Measurements from ENCODE around the gene SOBP.

SOBP gene

GRCh38 chr6:107697682-107698081, 207.8 kb downstream of the SOBP start:
- FAIRE-seq = no peak

- FAIRE-seq = no peak
These were observed 208.2 kb downstream of the SOBP start for GRCh38 chr6:107698146-107698545.

- no peak for FAIRE-seq
These were observed 209.3 kb downstream of the SOBP start for GRCh38 chr6:107699254-107699653.

- FAIRE-seq = no peak
These were observed 209.9 kb downstream of the SOBP start for GRCh38 chr6:107699697-107700325.

GRCh38 chr6:107703606-107704005, 213.7 kb downstream of the SOBP start:
- FAIRE-seq = no peak

GRCh38 chr6:107704347-107705013, 214.6 kb downstream of the SOBP start:
- peak; percentile 53 for FAIRE-seq

GRCh38 chr6:107706516-107707115, 216.7 kb downstream of the SOBP start:
- no peak for FAIRE-seq

GRCh38 chr6:107707346-107708275, 217.7 kb downstream of the SOBP start:
- no peak for FAIRE-seq

GRCh38 chr6:107708435-107708834, 218.5 kb downstream of the SOBP start:
- FAIRE-seq = no peak

GRCh38 chr6:107709341-107709740, 219.4 kb downstream of the SOBP start:
- FAIRE-seq = no peak
